Neural progenitor cell (in vitro differentiated cells): ENCODE measurements around the gene MC1R. TPM values are rescaled to one million over a fixed set of nuclear protein-coding genes. Genes with fewer than 3 reads are reported as not detected.

Experiments
- DNase-seq: peaks from one replicate; pipeline ENCODE4 v3.0.0-alpha.2; 2016; ENCODE audit warnings: low spot score
- H2AFZ ChIP-seq: fragments of 200-600 bp; sonication (generic); replicated peaks from 2 replicates; pipeline ENCODE4 v1.6.1; 2016; ENCODE audit warnings: antibody characterized with exemption
- H3F3A ChIP-seq: fragments of 200-600 bp; sonication (generic); 2 replicates; pipeline ENCODE4 v1.6.1; 2016; ENCODE audit warnings: antibody characterized with exemption, low read depth
- H3K27ac ChIP-seq: fragments of 200-600 bp; sonication (generic); 2 replicates; pipeline ENCODE4 v1.5.1; 2016; ENCODE audit warnings: mild to moderate bottlenecking
- H3K27me3 ChIP-seq: fragments of 200-600 bp; sonication (generic); 2 replicates; pipeline ENCODE4 v1.6.1; 2016; ENCODE audit warnings: mild to moderate bottlenecking, moderate library complexity
- H3K36me3 ChIP-seq: fragments of 200-600 bp; sonication (generic); 2 replicates; pipeline ENCODE4 v1.5.1; 2016
- H3K4me1 ChIP-seq: fragments of 200-600 bp; sonication (generic); 2 replicates; pipeline ENCODE4 v1.6.1; 2016; ENCODE audit warnings: mixed run types
- H3K4me2 ChIP-seq: fragments of 200-600 bp; sonication (generic); 2 replicates; pipeline ENCODE4 v1.6.1; 2016
- H3K4me3 ChIP-seq: fragments of 200-600 bp; sonication (generic); 2 replicates; pipeline ENCODE4 v1.5.1; 2016
- H3K79me2 ChIP-seq: fragments of 200-600 bp; sonication (generic); 2 replicates; pipeline ENCODE4 v1.6.1; 2016; ENCODE audit warnings: low read depth
- H3K9ac ChIP-seq: fragments of 200-600 bp; sonication (generic); 2 replicates; pipeline ENCODE4 v1.6.1; 2016
- H3K9me3 ChIP-seq: fragments of 200-600 bp; sonication (generic); 2 replicates; pipeline ENCODE4 v1.5.1; 2016; ENCODE audit warnings: low read depth
- H4K20me1 ChIP-seq: fragments of 200-600 bp; sonication (generic); 2 replicates; pipeline ENCODE4 v1.6.1; 2016; ENCODE audit warnings: low read depth
- H3K27ac Mint-ChIP-seq: 3 replicates; pipeline ENCODE4 v1.8.0; 2021; ENCODE audit warnings: mixed read lengths
- H3K27me3 Mint-ChIP-seq: 2 replicates; pipeline ENCODE4 v1.8.0; 2022; ENCODE audit warnings: low read depth, mild to moderate bottlenecking, inconsistent platforms, moderate library complexity, mixed read lengths; ENCODE audit not compliant: insufficient read depth
- H3K36me3 Mint-ChIP-seq: 3 replicates; pipeline ENCODE4 v1.8.0; 2021; ENCODE audit warnings: mixed read lengths
- H3K4me1 Mint-ChIP-seq: 3 replicates; pipeline ENCODE4 v1.8.0; 2021; ENCODE audit warnings: mixed read lengths
- H3K4me3 Mint-ChIP-seq: 3 replicates; pipeline ENCODE4 v1.8.0; 2021; ENCODE audit warnings: mild to moderate bottlenecking, moderate library complexity, mixed read lengths
- H3K9me3 Mint-ChIP-seq: 3 replicates; pipeline ENCODE4 v1.8.0; 2020; ENCODE audit warnings: mixed read lengths
- CTCF ChIP-seq: fragments of 200-600 bp; sonication (generic); IDR thresholded peaks from 2 replicates; pipeline ENCODE4 v1.5.1; 2017; ENCODE audit warnings: antibody characterized with exemption, mild to moderate bottlenecking
- EZH2 ChIP-seq: fragments of 200-600 bp; sonication (generic); IDR thresholded peaks from 2 replicates; pipeline ENCODE4 v1.6.1; 2017; ENCODE audit warnings: antibody characterized with exemption, mild to moderate bottlenecking, moderate library complexity
- EZH2phosphoT487 ChIP-seq: fragments of 200-600 bp; sonication (generic); IDR thresholded peaks from 2 replicates; pipeline ENCODE4 v1.6.1; 2017; ENCODE audit warnings: antibody characterized with exemption
- total RNA-seq: library from RNA; depleted of rRNA; stranded (reverse); fragments of >200 nt; gene quantifications from 2 replicates; pipeline ENCODE4 v1.2.3, GENCODE V29; 2015; ENCODE audit warnings: low replicate concordance

MC1R gene
- total RNA-seq, 1 donor from 2014 or later = 1.7 TPM

GRCh38 chr16:89904606-89905510 lies 13.8 kb upstream of the MC1R start:
- H3K4me3 Mint-ChIP-seq = no peak overlapping the region
- Histone ChIP-seq H4K20me1 (no peaks in the 10 kb centered on the region), H2AFZ (no peak overlapping the region), H3K9ac (no peak overlapping the region), H3K79me2 (no peaks in the 10 kb centered on the region), H3K27me3 (no peaks in the 10 kb centered on the region), H3K36me3 (no peaks in the 10 kb centered on the region), H3K27ac (no peak overlapping the region), H3F3A (peaks cover 4% of the 10 kb centered on the region), H3K4me3 (no peak overlapping the region), H3K9me3 (no peaks in the 10 kb centered on the region), H3K4me1 (peaks cover 3% of the 10 kb centered on the region), H3K4me2 (no peak overlapping the region)
- H3K36me3 Mint-ChIP-seq = peaks cover 34% of the 10 kb centered on the region
- H3K27me3 Mint-ChIP-seq = peaks cover 2% of the 10 kb centered on the region
- no peaks in the 10 kb centered on the region for H3K4me1 Mint-ChIP-seq
- no peak for DNase-seq
- TF ChIP-seq CTCF (no peak), EZH2phosphoT487 (no peak), EZH2 (no peak)
- H3K27ac Mint-ChIP-seq = no peak overlapping the region
- H3K9me3 Mint-ChIP-seq = peaks cover 8% of the 10 kb centered on the region

- no peaks in the 10 kb centered on the region for H4K20me1 ChIP-seq
- H3K9ac ChIP-seq = no peak overlapping the region
- no peaks in the 10 kb centered on the region for H3K27me3 ChIP-seq
- H3K79me2 ChIP-seq = no peaks in the 10 kb centered on the region
- peaks cover 6% of the 10 kb centered on the region for H3K4me1 ChIP-seq
- TF ChIP-seq EZH2 = no peak
- TF ChIP-seq EZH2phosphoT487 = no peak
- no peak for TF ChIP-seq CTCF
- no peak overlapping the region for H3K27ac Mint-ChIP-seq
- peaks cover 29% of the 10 kb centered on the region for H3K36me3 Mint-ChIP-seq
- no peaks in the 10 kb centered on the region for H3K9me3 ChIP-seq
- no peak for DNase-seq
- H3F3A ChIP-seq = peaks cover 11% of the 10 kb centered on the region
- no peak overlapping the region for H3K4me3 Mint-ChIP-seq
- peaks cover 8% of the 10 kb centered on the region for H3K9me3 Mint-ChIP-seq
- no peak overlapping the region for H3K4me2 ChIP-seq
- H2AFZ ChIP-seq = no peak overlapping the region
- no peak overlapping the region for H3K4me3 ChIP-seq
- no peak overlapping the region for H3K27ac ChIP-seq
- peaks cover 2% of the 10 kb centered on the region for H3K27me3 Mint-ChIP-seq
- no peaks in the 10 kb centered on the region for H3K36me3 ChIP-seq
- H3K4me1 Mint-ChIP-seq = no peaks in the 10 kb centered on the region
These were observed 13.0 kb upstream of the MC1R start for GRCh38 chr16:89905511-89906139.

- H3K4me3 ChIP-seq = no peak overlapping the region
- no peak overlapping the region for H3K27ac Mint-ChIP-seq
- H3K9ac ChIP-seq = no peak overlapping the region
- peaks cover 25% of the 10 kb centered on the region for H3K36me3 Mint-ChIP-seq
- no peak for TF ChIP-seq CTCF
- no peak for TF ChIP-seq EZH2phosphoT487
- TF ChIP-seq EZH2 = no peak
- H3F3A ChIP-seq = peaks cover 11% of the 10 kb centered on the region
- no peaks in the 10 kb centered on the region for H3K27me3 ChIP-seq
- peaks cover 2% of the 10 kb centered on the region for H3K4me1 Mint-ChIP-seq
- no peak overlapping the region for H3K27ac ChIP-seq
- peaks cover 8% of the 10 kb centered on the region for H3K9me3 Mint-ChIP-seq
- H3K27me3 Mint-ChIP-seq = peaks cover 2% of the 10 kb centered on the region
- no peak overlapping the region for H3K4me2 ChIP-seq
- no peaks in the 10 kb centered on the region for H3K79me2 ChIP-seq
- no peak overlapping the region for H3K4me3 Mint-ChIP-seq
- DNase-seq = no peak
- H3K36me3 ChIP-seq = no peaks in the 10 kb centered on the region
- no peaks in the 10 kb centered on the region for H3K9me3 ChIP-seq
- H4K20me1 ChIP-seq = no peaks in the 10 kb centered on the region
- no peak overlapping the region for H2AFZ ChIP-seq
- H3K4me1 ChIP-seq = peaks cover 6% of the 10 kb centered on the region
These were observed 12.3 kb upstream of the MC1R start for GRCh38 chr16:89906140-89907025.
